NCI-H510A treated with DMSO at 0.1 percent for 48 hours (cell line): ENCODE data around the gene WNT3A.

ENCODE experiments used
- DNase-seq: peaks from one replicate; lab custom pipeline; 2025; lab: John Stamatoyannopoulos, UW

The WNT3A gene

GRCh38 chr1:228048659-228049298 is 42.0 kb downstream of the WNT3A start:
- no peak for DNase-seq

- DNase-seq: no peak
These were observed 43.9 kb downstream of the WNT3A start for GRCh38 chr1:228050571-228051231.

- no peak for DNase-seq
These were observed 51.6 kb downstream of the WNT3A start for GRCh38 chr1:228058172-228058948.

- DNase-seq: no peak
These were observed 52.3 kb downstream of the WNT3A start for GRCh38 chr1:228058949-228059633.

- no peak for DNase-seq
These were observed 53.0 kb downstream of the WNT3A start for GRCh38 chr1:228059634-228060457.

- no peak for DNase-seq
These were observed 53.8 kb downstream of the WNT3A start for GRCh38 chr1:228060458-228061190.

- DNase-seq: no peak
These were observed 54.8 kb downstream of the WNT3A start for GRCh38 chr1:228061411-228062084.

GRCh38 chr1:228062085-228062791 is 55.4 kb downstream of the WNT3A start:
- no peak for DNase-seq

GRCh38 chr1:228062812-228063211 is 56.0 kb downstream of the WNT3A start:
- DNase-seq: no peak

- DNase-seq: no peak
These were observed 56.7 kb downstream of the WNT3A start for GRCh38 chr1:228063251-228064191.

GRCh38 chr1:228064296-228064695 is 57.5 kb downstream of the WNT3A start:
- no peak for DNase-seq

- no peak for DNase-seq
These were observed 58.1 kb downstream of the WNT3A start for GRCh38 chr1:228064741-228065542.

GRCh38 chr1:228065543-228066347 is 58.9 kb downstream of the WNT3A start:
- no peak for DNase-seq

GRCh38 chr1:228066416-228066815 is 59.6 kb downstream of the WNT3A start:
- DNase-seq: no peak

GRCh38 chr1:228066891-228067654 is 60.3 kb downstream of the WNT3A start:
- DNase-seq: no peak

- DNase-seq: no peak
These were observed 61.6 kb downstream of the WNT3A start for GRCh38 chr1:228068359-228068758.
